ENCODE results near the gene SLC22A7.

GRCh38 chr6:43295456-43295855, 2.6 kb upstream of the SLC22A7 start:
- TF ChIP-seq CTCF (IDR thresholded peaks at IDR 0.05; ENCODE audit: low read length) (no peak), EZH2 (optimal IDR thresholded peaks at IDR 0.05; ENCODE audit: low read depth, low read length) (no peak), EZH2phosphoT487 (IDR thresholded peaks at IDR 0.05; ENCODE audit: low read length) (no peak)
